K562 (cell line): ENCODE results near the gene PYDC2. TPM values are rescaled to one million over a fixed set of nuclear protein-coding genes. Genes with fewer than 3 reads are reported as not detected.

Experiments used
- ARID1B ChIP-seq: fragments of 450-650 bp; IDR thresholded peaks from 2 replicates; pipeline ENCODE4 v1.6.1; 2016; ENCODE audit warnings: antibody characterized with exemption, mild to moderate bottlenecking, inconsistent platforms
- BHLHE40 ChIP-seq: IDR thresholded peaks from 2 replicates; pipeline ENCODE4 v1.6.1; 2011; ENCODE audit warnings: low read length, improper control_type of control experiment
- CBX3 ChIP-seq, 2 experiments: IDR thresholded peaks; 1 replicate in 1 of 2; 2 replicates in 1 of 2; pipeline ENCODE4 v1.6.1; 2012; ENCODE audit warnings: inconsistent platforms in 2 of 2, low read length in 2 of 2, borderline replicate concordance in 1 of 2, control low read depth in 1 of 2
- CCNT2 ChIP-seq: IDR thresholded peaks from 2 replicates; pipeline ENCODE4 v1.6.1; 2011; ENCODE audit warnings: borderline replicate concordance, low read depth, mild to moderate bottlenecking, moderate library complexity, mixed read lengths, low read length; ENCODE audit not compliant: insufficient read length; ENCODE audit errors: extremely low read depth
- DIDO1 ChIP-seq: fragments of 450-650 bp; IDR thresholded peaks from 2 replicates; pipeline ENCODE4 v1.6.1; 2016; ENCODE audit warnings: low read depth, missing biosample characterization, missing genetic modification characterization
- E2F6 ChIP-seq, 2 experiments: IDR thresholded peaks; 2 replicates each; pipeline ENCODE4 v1.6.1; 2011; ENCODE audit warnings: borderline replicate concordance in 1 of 2, control low read depth in 1 of 2, low read depth in 1 of 2, low read length in 1 of 2, mild to moderate bottlenecking in 1 of 2, mixed read lengths in 1 of 2, moderate library complexity in 1 of 2; ENCODE audit not compliant: insufficient read depth in 1 of 2, insufficient read length in 1 of 2, poor library complexity in 1 of 2, severe bottlenecking in 1 of 2; ENCODE audit errors: extremely low read depth in 1 of 2
- EGR1 ChIP-seq: fragments of 450-650 bp; conservative IDR thresholded peaks from 2 replicates; pipeline ENCODE4 v1.6.1; 2017; ENCODE audit warnings: mild to moderate bottlenecking
- GABPB1 ChIP-seq: sonication (generic); formaldehyde crosslinking; IDR thresholded peaks from 2 replicates; pipeline ENCODE4 v1.8.0; 2022; ENCODE audit warnings: mild to moderate bottlenecking, missing genetic modification reagents
- MTA3 ChIP-seq: fragments of 450-650 bp; formaldehyde crosslinking; IDR thresholded peaks from 2 replicates; pipeline ENCODE4 v1.6.1; 2017; ENCODE audit warnings: mild to moderate bottlenecking, borderline replicate concordance
- NFIC ChIP-seq: fragments of 450-650 bp; IDR thresholded peaks from 2 replicates; pipeline ENCODE4 v1.6.1; 2017; ENCODE audit warnings: mild to moderate bottlenecking, inconsistent platforms
- NRF1 ChIP-seq, 2 experiments: fragments of 450-650 bp; IDR thresholded peaks in 1 of 2; conservative IDR thresholded peaks in 1 of 2; 2 replicates each; pipeline ENCODE4 v1.6.1; 2014; ENCODE audit warnings: mild to moderate bottlenecking in 2 of 2
- PHF8 ChIP-seq: fragments of 200-600 bp; sonication (generic); IDR thresholded peaks from 2 replicates; pipeline ENCODE4 v1.6.1; 2012; ENCODE audit warnings: mixed run types, mild to moderate bottlenecking, inconsistent platforms, low read length, moderate library complexity, borderline replicate concordance
- SMARCA4 ChIP-seq: fragments of 450-650 bp; IDR thresholded peaks from 2 replicates; pipeline ENCODE4 v1.6.1; 2016
- TCF3 ChIP-seq: sonication (generic); formaldehyde crosslinking; IDR thresholded peaks from 2 replicates; pipeline ENCODE4 v1.4.0; 2020; ENCODE audit warnings: mild to moderate bottlenecking, missing genetic modification reagents
- VEZF1 ChIP-seq: fragments of 200-800 bp; sonication (Bioruptor generic); IDR thresholded peaks from 2 replicates; pipeline ENCODE4 v1.6.1; 2017; ENCODE audit warnings: missing genetic modification characterization, missing compliant biosample characterization
- ZBTB7A ChIP-seq: IDR thresholded peaks from 2 replicates; pipeline ENCODE4 v1.6.1; 2011; ENCODE audit warnings: low read depth, mild to moderate bottlenecking, low read length, moderate library complexity, borderline replicate concordance; ENCODE audit not compliant: control insufficient read depth
- polyA plus RNA-seq, 8 experiments: library from polyadenylated mRNA; depleted of rRNA in 4 of 8; stranded (reverse) in 5 of 8; unstranded in 3 of 8; fragments of >200 nt; fragmentation: Nextera tagmentation in 2 of 8; fragmentation: Illumina TruSeq in 1 of 8; extraction: Ambion mirVana in 2 of 8; extraction: Trizol in 1 of 8; gene quantifications; 2 replicates each; pipeline versions ENCODE4 v1.2.1 to v1.2.3, GENCODE V29; 2011 to 2014; ENCODE audit warnings: inconsistent platforms in 1 of 8, missing spikeins in 1 of 8
- total RNA-seq, 7 experiments: library from RNA; depleted of rRNA in 6 of 7; stranded (reverse); fragments of >200 nt in 6 of 7; fragmentation: Illumina TruSeq in 2 of 7; extraction: Trizol in 2 of 7; gene quantifications; 2 replicates each; pipeline versions ENCODE4 v1.2.1 to v1.2.3, GENCODE V29; 2011 to 2021; ENCODE audit warnings: low replicate concordance in 1 of 7

PYDC2 gene
- total and polyA plus RNA-seq, 9 of the 15 experiments (the other 6 are each of a cell fraction or from before 2014, with no cell fraction given), result 4.0 to 7.6 (median 5.1) TPM; not detected in 5

- TF ChIP-seq NFIC, result peak; percentile 69
- no peak for TF ChIP-seq SMARCA4
- TF ChIP-seq ARID1B, result no peak
- TF ChIP-seq GABPB1 (CRISPR knock-in tag), result no peak
- TF ChIP-seq CBX3 (IDR thresholded peaks at IDR 0.05; ENCODE audit: borderline replicate concordance in 1 of 2, low read length in 2 of 2), result no peak
- peak; percentile 21 for TF ChIP-seq CCNT2
- TF ChIP-seq TCF3 (CRISPR knock-in tag), result no peak
- 0 out of 2 replicates have a peak, but pooled peaks have one; percentile 14 for TF ChIP-seq VEZF1 (CRISPR knock-in tag)
- TF ChIP-seq PHF8, result no peak
- 0 out of 2 replicates have a peak, but pooled peaks have one; percentile 18 for TF ChIP-seq BHLHE40
- TF ChIP-seq DIDO1 (tag), result no peak
- peak in 1 of 2 experiments; percentile 15 for TF ChIP-seq E2F6 (IDR thresholded peaks at IDR 0.05; ENCODE audit: borderline replicate concordance in 1 of 2, extremely low read depth in 1 of 2, insufficient read depth in 1 of 2, insufficient read length in 1 of 2, low read depth in 1 of 2, low read length in 1 of 2, poor library complexity in 1 of 2, severe bottlenecking in 1 of 2)
- TF ChIP-seq EGR1, result peak; percentile 95
- TF ChIP-seq ZBTB7A, result 0 out of 2 replicates have a peak, but pooled peaks have one; percentile 18
- 0 out of 4 replicates have a peak, but pooled peaks of 1 of the 2 experiments have one; percentile 17 for TF ChIP-seq NRF1 (conservative IDR thresholded peaks at IDR 0.05 in 1 of 2, IDR thresholded peaks at IDR 0.05 in 1 of 2)
- TF ChIP-seq MTA3, result no peak
Observed at GRCh38 chr3:191499307-191500080, 38.5 kb downstream of the PYDC2 start (continued).
